ENCODE results near the gene LILRA2.
"Not testable (repeated sequence)": the region's sequence is repeated elsewhere in the genome, so short reads cannot be mapped to it uniquely, and the experiment has no call there.

Gene LILRA2

GRCh38 chr19:54609356-54609791 is 35.8 kb downstream of the LILRA2 start:
- DNase-seq (ENCODE audit: low read depth in 3 of 3) = no peak

GRCh38 chr19:54612428-54612827 is 38.8 kb downstream of the LILRA2 start:
- no peak for DNase-seq (ENCODE audit: low read depth in 3 of 3)

GRCh38 chr19:54614726-54615125 is 41.1 kb downstream of the LILRA2 start:
- DNase-seq (ENCODE audit: low read depth in 3 of 3) = no peak

GRCh38 chr19:54616057-54616456 is 42.5 kb downstream of the LILRA2 start:
- no peak for DNase-seq (ENCODE audit: low read depth in 3 of 3)

GRCh38 chr19:54616821-54617560 is 43.4 kb downstream of the LILRA2 start:
- DNase-seq (ENCODE audit: low read depth in 3 of 3) = no peak

GRCh38 chr19:54620464-54620863 is 46.9 kb downstream of the LILRA2 start:
- no peak for DNase-seq (ENCODE audit: low read depth in 3 of 3)

GRCh38 chr19:54622431-54622830 is 48.8 kb downstream of the LILRA2 start:
- no peak for DNase-seq (ENCODE audit: low read depth in 3 of 3)

- DNase-seq (ENCODE audit: low read depth in 3 of 3) = not testable (repeated sequence)
Observed at GRCh38 chr19:54624234-54624633, 50.6 kb downstream of the LILRA2 start.

GRCh38 chr19:54624934-54625730 is 51.5 kb downstream of the LILRA2 start:
- DNase-seq (ENCODE audit: low read depth in 3 of 3) = not testable (repeated sequence)

GRCh38 chr19:54626757-54627156 is 53.2 kb downstream of the LILRA2 start:
- no peak for DNase-seq (ENCODE audit: low read depth in 3 of 3)

- DNase-seq (ENCODE audit: low read depth in 3 of 3) = not testable (repeated sequence)
Observed at GRCh38 chr19:54627912-54628311, 54.3 kb downstream of the LILRA2 start.

GRCh38 chr19:54630262-54630661 is 56.7 kb downstream of the LILRA2 start, which contains the start of gene LILRB1:
Gene LILRB1 (plus strand): TSS chr19:54630484. CDS start chr19:54631074, 590 bp downstream.
- not testable (repeated sequence) for DNase-seq (ENCODE audit: low read depth in 3 of 3)

GRCh38 chr19:54630782-54631181 is 57.2 kb downstream of the LILRA2 start:
- DNase-seq (ENCODE audit: low read depth in 3 of 3) = no peak

- not testable (repeated sequence) for DNase-seq (ENCODE audit: low read depth in 3 of 3)
Observed at GRCh38 chr19:54631489-54632337, 58.1 kb downstream of the LILRA2 start.

- not testable (repeated sequence) for DNase-seq (ENCODE audit: low read depth in 3 of 3)
Observed at GRCh38 chr19:54632517-54632916, 58.9 kb downstream of the LILRA2 start.

GRCh38 chr19:54633401-54633800 is 59.8 kb downstream of the LILRA2 start:
- no peak for DNase-seq (ENCODE audit: low read depth in 3 of 3)

GRCh38 chr19:54636081-54636480 is 62.5 kb downstream of the LILRA2 start:
- DNase-seq (ENCODE audit: low read depth in 3 of 3) = not testable (repeated sequence)

GRCh38 chr19:54638683-54639082 is 65.1 kb downstream of the LILRA2 start:
- DNase-seq (ENCODE audit: low read depth in 3 of 3) = no peak

Measured in stimulated activated CD4-positive, alpha-beta T cell treated with anti-CD3 and anti-CD28 coated beads, TNF-alpha, amount 100 ng/mL, for 48 hours (primary cell).